OCI-LY7 (cell line): Measurements from ENCODE around the gene TRPM2. TPM values are rescaled to one million over a fixed set of nuclear protein-coding genes. Genes with fewer than 3 reads are reported as not detected.

ENCODE experiments used
- BruUV-seq: library from RNA; stranded (reverse); fragments of 400-500 nt; replicated peaks from 2 replicates; lab custom pipeline; 2021; lab: Mats Ljungman, UMichigan
- CTCF ChIA-PET: fragments of 300-600 bp; sonication (Branson Sonifier 250); formaldehyde crosslinking; loops from one replicate; lab custom pipeline; 2022; ENCODE audit warnings: antibody characterized with exemption; ENCODE audit not compliant: unreplicated experiment; lab: Charles Lee
- POLR2A ChIA-PET: fragments of 300-600 bp; sonication (Branson Sonifier 250); formaldehyde crosslinking; loops from one replicate; lab custom pipeline; 2022; ENCODE audit warnings: antibody characterized with exemption; lab: Charles Lee
- DNase-seq: peaks from one replicate; pipeline ENCODE4 v3.0.0-alpha.2; 2015; ENCODE audit warnings: low spot score
- H2AFZ ChIP-seq: fragments of 200-600 bp; sonication (generic), shearing (Covaris generic); 2 replicates; pipeline ENCODE4 v1.6.1; 2014; ENCODE audit warnings: mild to moderate bottlenecking, antibody characterized with exemption, low read length, moderate library complexity
- H3K27ac ChIP-seq: fragments of 200-600 bp; sonication (generic); 2 replicates; pipeline ENCODE4 v1.5.1; 2014; ENCODE audit warnings: mixed run types, low read depth, mild to moderate bottlenecking, moderate library complexity, low read length, inconsistent platforms; ENCODE audit not compliant: poor library complexity, severe bottlenecking
- H3K36me3 ChIP-seq: fragments of 200-600 bp; sonication (generic); 2 replicates; pipeline ENCODE4 v1.6.1; 2014; ENCODE audit warnings: mild to moderate bottlenecking, antibody characterized with exemption, low read length, moderate library complexity, mixed read lengths; ENCODE audit not compliant: insufficient read depth
- H3K4me1 ChIP-seq: fragments of 200-600 bp; sonication (generic); 2 replicates; pipeline ENCODE4 v1.5.1; 2014; ENCODE audit warnings: mild to moderate bottlenecking, low read length; ENCODE audit not compliant: insufficient read depth, poor library complexity, severe bottlenecking
- H3K4me2 ChIP-seq: fragments of 200-600 bp; sonication (generic); 2 replicates; pipeline ENCODE4 v1.6.1; 2014; ENCODE audit warnings: mild to moderate bottlenecking, low read length
- H3K4me3 ChIP-seq: fragments of 200-600 bp; sonication (generic); 2 replicates; pipeline ENCODE4 v1.5.1; 2014; ENCODE audit warnings: mild to moderate bottlenecking, low read depth, low read length; ENCODE audit not compliant: poor library complexity, severe bottlenecking
- H3K79me2 ChIP-seq: fragments of 200-600 bp; sonication (generic); 2 replicates; pipeline ENCODE4 v1.6.1; 2016; ENCODE audit warnings: low read depth, mild to moderate bottlenecking, low read length, moderate library complexity, mixed read lengths; ENCODE audit not compliant: insufficient read depth
- H3K9me2 ChIP-seq: fragments of 200-600 bp; sonication (generic); 2 replicates; pipeline ENCODE4 v1.6.1; 2016; ENCODE audit warnings: mild to moderate bottlenecking, low read length, mixed read lengths; ENCODE audit not compliant: insufficient read depth
- H3K9me3 ChIP-seq: fragments of 200-600 bp; sonication (generic); 2 replicates; pipeline ENCODE4 v1.6.1; 2014; ENCODE audit warnings: mild to moderate bottlenecking, mixed run types, low read length, mixed read lengths
- H4K20me1 ChIP-seq: fragments of 200-600 bp; sonication (generic); 2 replicates; pipeline ENCODE4 v1.6.1; 2014; ENCODE audit warnings: mild to moderate bottlenecking, antibody characterized with exemption, low read length, moderate library complexity, mixed read lengths; ENCODE audit not compliant: insufficient read depth
- EZH2phosphoT487 ChIP-seq: fragments of 200-600 bp; sonication (generic); IDR thresholded peaks from 2 replicates; pipeline ENCODE4 v1.6.1; 2018; ENCODE audit warnings: low read depth, borderline replicate concordance, mild to moderate bottlenecking, mixed run types, antibody characterized with exemption, low read length, moderate library complexity, mixed read lengths
- intact Hi-C: fragments of 100-400 bp; cut with micrococcal nuclease; formaldehyde crosslinking; loops from one replicate; pipeline ENCODE4 v1.10.0; 2022; ENCODE audit not compliant: unreplicated experiment
- total RNA-seq, 2 experiments: library from RNA; depleted of rRNA in 1 of 2; stranded (reverse); fragments of >200 nt in 1 of 2; shearing (Covaris generic) in 1 of 2; gene quantifications; 2 replicates each; pipeline ENCODE4 v1.2.3, GENCODE V29; 2014 to 2022
- TF ChIP-seq, protein P1 (sequence below): fragments of 200-600 bp; sonication (generic); conservative IDR thresholded peaks from 2 replicates; pipeline ENCODE4 v1.5.1; 2014; ENCODE audit warnings: mild to moderate bottlenecking, antibody characterized with exemption, low read length, moderate library complexity, mixed read lengths

TRPM2 gene
- total RNA-seq, 2 experiments from 2014 or later, result 1.8 to 7.1 TPM

DNA sequence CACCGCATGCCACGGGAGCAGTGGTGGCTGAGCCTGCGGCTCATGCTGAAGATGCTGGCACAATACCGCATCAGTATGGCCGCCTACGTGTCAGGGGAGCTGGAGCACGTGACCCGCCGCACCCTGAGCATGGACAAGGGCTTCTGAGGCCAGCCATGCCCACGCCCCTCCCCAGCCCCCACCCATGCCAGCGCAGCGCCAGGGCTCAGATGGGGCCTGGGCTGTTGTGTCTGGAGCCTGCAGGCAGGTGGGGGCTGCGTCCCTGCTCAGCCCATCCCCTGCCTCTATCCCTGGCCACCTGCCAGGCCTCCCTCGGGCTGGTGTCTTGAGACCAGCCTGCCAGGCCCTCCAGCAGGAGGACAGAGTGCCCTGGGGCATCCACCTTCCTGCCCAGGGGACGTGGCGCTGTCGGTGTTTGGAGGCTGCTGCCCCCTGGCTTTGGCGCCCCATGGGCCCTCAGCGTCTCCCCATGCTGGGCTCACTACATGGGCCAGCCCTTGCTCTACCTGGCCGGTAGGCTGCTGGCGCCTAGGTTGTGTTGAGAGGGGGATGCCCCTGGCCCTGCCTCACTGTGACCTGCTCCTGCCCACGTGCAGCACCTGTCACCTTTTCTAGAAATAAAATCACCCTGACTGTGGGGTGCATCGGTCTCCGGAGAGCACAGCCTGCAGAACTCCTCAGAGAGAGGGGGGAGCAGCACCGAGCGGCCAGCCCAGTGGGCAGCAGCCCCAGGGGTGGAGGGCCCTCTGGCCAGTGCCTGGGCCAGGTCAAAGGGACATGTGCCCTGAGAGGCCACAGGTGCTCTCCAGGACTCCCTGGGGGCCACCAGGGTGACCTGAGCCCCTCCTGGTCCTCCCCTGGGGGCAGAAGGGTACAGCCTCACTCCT, 26.5 kb upstream of the TRPM2 start:
- no peaks in the 10 kb centered on the region for H3K9me2 ChIP-seq
- no peak overlapping the region for H2AFZ ChIP-seq
- no peaks in the 10 kb centered on the region for H3K9me3 ChIP-seq
- intact Hi-C loops, result no loop called here
- H3K27ac ChIP-seq, result no peak overlapping the region
- DNase-seq, result no peak
- TSS peak; percentile 61 for BruUV-seq
- no peak for TF ChIP-seq EZH2phosphoT487
- TF ChIP-seq, protein P1, sequence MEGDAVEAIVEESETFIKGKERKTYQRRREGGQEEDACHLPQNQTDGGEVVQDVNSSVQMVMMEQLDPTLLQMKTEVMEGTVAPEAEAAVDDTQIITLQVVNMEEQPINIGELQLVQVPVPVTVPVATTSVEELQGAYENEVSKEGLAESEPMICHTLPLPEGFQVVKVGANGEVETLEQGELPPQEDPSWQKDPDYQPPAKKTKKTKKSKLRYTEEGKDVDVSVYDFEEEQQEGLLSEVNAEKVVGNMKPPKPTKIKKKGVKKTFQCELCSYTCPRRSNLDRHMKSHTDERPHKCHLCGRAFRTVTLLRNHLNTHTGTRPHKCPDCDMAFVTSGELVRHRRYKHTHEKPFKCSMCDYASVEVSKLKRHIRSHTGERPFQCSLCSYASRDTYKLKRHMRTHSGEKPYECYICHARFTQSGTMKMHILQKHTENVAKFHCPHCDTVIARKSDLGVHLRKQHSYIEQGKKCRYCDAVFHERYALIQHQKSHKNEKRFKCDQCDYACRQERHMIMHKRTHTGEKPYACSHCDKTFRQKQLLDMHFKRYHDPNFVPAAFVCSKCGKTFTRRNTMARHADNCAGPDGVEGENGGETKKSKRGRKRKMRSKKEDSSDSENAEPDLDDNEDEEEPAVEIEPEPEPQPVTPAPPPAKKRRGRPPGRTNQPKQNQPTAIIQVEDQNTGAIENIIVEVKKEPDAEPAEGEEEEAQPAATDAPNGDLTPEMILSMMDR, result no peak
- H3K36me3 ChIP-seq, result peaks cover 36% of the 10 kb centered on the region; the same call in 1 of the 2 replicates
- no peak overlapping the region for H3K4me2 ChIP-seq
- H3K79me2 ChIP-seq, result no peaks in the 10 kb centered on the region
- H4K20me1 ChIP-seq, result no peaks in the 10 kb centered on the region
- CTCF ChIA-PET, result interaction anchor here (0.6 kb wide), 1 partner anchor 398 kb away, joined by 5 read pairs; no protein-coding TSS in a partner anchor
- no peaks in the 10 kb centered on the region for H3K4me1 ChIP-seq
- POLR2A ChIA-PET, result no interaction called here
- H3K4me3 ChIP-seq, result no peak overlapping the region

DNA sequence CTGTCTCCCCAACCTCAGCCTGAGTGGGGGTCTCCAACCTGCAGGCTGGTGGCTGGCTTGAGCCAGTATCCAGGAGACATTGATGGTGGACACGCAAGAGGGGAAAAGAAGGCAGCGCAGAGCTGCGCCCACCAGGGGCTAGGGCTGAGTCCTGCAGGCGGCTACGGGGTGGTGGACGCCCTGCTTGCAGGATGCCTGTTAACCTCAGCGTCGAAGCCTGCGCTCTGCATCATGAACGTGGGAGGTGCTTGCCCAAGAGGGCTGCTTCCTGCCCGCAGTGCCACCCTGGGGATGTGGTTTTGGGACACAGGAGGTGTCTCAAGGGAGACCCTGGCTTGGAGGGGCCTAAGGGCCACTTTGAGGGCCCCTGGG, 25.8 kb upstream of the TRPM2 start:
- BruUV-seq, result no TSS peak
- ChIA-PET POLR2A (no interaction called here), CTCF (no interaction called here)
- Histone ChIP-seq H3K9me2 (no peaks in the 10 kb centered on the region), H2AFZ (no peak overlapping the region), H3K27ac (no peak overlapping the region), H3K4me2 (no peak overlapping the region), H3K79me2 (no peaks in the 10 kb centered on the region), H3K4me1 (no peaks in the 10 kb centered on the region), H3K4me3 (no peak overlapping the region), H3K9me3 (no peaks in the 10 kb centered on the region), H4K20me1 (no peaks in the 10 kb centered on the region), H3K36me3 (peaks cover 31% of the 10 kb centered on the region; the same call in 1 of the 2 replicates)
- no peak for DNase-seq
- intact Hi-C loops, result no loop called here
- no peak for TF ChIP-seq EZH2phosphoT487
- TF ChIP-seq, protein P1, result no peak
